NCI-H774 (cell line): ENCODE results near the gene RAD9A.

Experiments
- DNase-seq: peaks from one replicate; lab custom pipeline; 2025; lab: John Stamatoyannopoulos, UW

RAD9A gene

GRCh38 chr11:67357831-67358670, 33.7 kb upstream of the RAD9A start:
- no peak for DNase-seq

- DNase-seq: no peak
Measured at GRCh38 chr11:67364169-67364568, 27.6 kb upstream of the RAD9A start.

GRCh38 chr11:67364783-67365722, 26.7 kb upstream of the RAD9A start:
- DNase-seq: no peak

GRCh38 chr11:67365736-67366444, 25.9 kb upstream of the RAD9A start:
- no peak for DNase-seq

GRCh38 chr11:67366546-67366945, 25.2 kb upstream of the RAD9A start:
- DNase-seq: no peak

- no peak for DNase-seq
Measured at GRCh38 chr11:67366961-67367760, 24.6 kb upstream of the RAD9A start.

GRCh38 chr11:67367761-67368227, 24.0 kb upstream of the RAD9A start:
- no peak for DNase-seq

GRCh38 chr11:67368621-67369020, 23.2 kb upstream of the RAD9A start:
- DNase-seq: no peak

- no peak for DNase-seq
Measured at GRCh38 chr11:67369275-67369674, 22.5 kb upstream of the RAD9A start.

GRCh38 chr11:67369801-67370284, 21.9 kb upstream of the RAD9A start:
- no peak for DNase-seq

GRCh38 chr11:67370351-67371076, 21.3 kb upstream of the RAD9A start:
- DNase-seq: no peak

GRCh38 chr11:67371189-67371910, 20.4 kb upstream of the RAD9A start:
- DNase-seq: no peak

GRCh38 chr11:67371911-67372320, 19.9 kb upstream of the RAD9A start:
- DNase-seq: no peak

- DNase-seq: no peak
Measured at GRCh38 chr11:67372321-67372992, 19.3 kb upstream of the RAD9A start.

GRCh38 chr11:67372993-67373647, 18.7 kb upstream of the RAD9A start, which contains the start of gene CLCF1:
TSS of gene CLCF1 (minus strand) at chr11:67373598. CDS start at chr11:67373539, 59 bp downstream.
- peak; percentile 8 for DNase-seq

GRCh38 chr11:67373648-67374570, 17.9 kb upstream of the RAD9A start:
- DNase-seq: no peak

- DNase-seq: no peak
Measured at GRCh38 chr11:67374571-67375281, 17.1 kb upstream of the RAD9A start.
